Raji (cell line): ENCODE measurements around the gene CANT1.

Experiments
- POLR2A ChIP-seq: IDR thresholded peaks from 2 replicates; pipeline ENCODE4 v1.6.1; 2011; ENCODE audit warnings: low read depth, low read length, control low read depth; ENCODE audit not compliant: insufficient read depth

Gene CANT1

DNA sequence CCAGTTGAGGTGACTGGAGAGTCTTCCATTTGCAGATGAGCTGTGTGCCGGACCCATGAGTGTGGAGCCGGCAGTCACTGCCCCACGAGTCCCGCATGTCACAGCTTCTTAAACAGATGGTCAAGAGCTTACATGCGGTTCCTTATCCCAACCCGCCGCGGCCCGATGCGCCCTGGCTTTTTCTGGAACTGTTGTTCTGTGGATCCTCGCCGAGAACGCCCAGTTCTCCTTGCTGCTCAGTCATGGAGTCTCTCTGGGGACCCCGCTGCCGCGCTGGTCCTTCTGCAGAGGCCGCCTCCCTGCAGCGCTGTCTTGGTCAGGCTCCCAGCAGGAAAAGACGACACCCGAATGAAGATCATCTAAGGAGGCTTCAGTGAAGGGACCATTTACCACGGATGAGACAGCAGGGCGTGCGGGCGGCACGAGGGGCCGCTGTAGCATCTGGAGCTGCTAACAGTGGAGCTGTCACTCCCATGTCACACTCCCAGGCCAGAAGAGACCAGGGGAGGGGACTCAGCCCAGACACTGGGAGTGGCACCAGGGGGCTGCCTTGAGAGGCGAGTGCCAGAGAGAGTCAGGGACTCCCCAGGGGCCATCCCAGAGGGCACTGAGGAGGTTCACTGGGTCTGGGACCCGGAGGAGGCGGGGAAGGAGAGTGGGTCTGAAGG is 19.1 kb downstream of the CANT1 start:
- TF ChIP-seq POLR2A, result no peak

- TF ChIP-seq POLR2A, result no peak
Observed at GRCh38 chr17:78988152-78988551, 21.4 kb downstream of the CANT1 start.

DNA sequence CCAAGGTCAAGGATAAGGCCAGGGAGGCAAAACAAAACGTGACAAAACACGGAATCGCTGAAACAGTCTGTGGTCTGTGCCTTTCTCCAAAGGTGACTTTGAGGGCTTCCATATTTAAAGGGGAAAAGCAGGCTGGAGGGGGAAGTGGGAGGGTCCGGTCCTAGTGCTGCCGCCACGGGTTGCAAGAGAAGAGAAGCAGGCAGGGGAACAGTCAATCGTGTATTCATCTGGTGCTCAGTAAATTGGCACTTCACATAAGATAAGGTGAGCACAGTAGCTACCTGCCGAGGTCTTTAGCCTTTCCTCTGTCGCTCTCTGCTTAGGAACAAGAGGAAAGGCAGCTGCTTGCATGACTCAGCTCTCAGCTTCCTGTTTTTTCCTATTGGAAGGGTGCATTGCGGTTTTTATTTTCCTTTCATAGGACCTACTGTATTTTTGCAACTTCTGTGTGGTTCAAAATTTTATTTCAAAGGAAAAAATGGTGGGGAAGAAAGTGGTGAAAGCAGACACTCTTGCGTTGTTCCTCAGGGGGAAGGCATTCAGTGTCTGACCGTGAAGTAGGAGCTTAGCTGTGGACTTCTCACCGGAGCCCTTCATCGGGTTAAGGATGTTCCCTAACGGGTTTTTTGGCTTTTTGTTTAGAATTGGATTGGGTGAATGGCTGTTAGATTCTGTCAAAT is 22.8 kb downstream of the CANT1 start:
- TF ChIP-seq POLR2A, result no peak

- TF ChIP-seq POLR2A, result no peak
Observed at GRCh38 chr17:78986048-78986648, 23.4 kb downstream of the CANT1 start.

DNA sequence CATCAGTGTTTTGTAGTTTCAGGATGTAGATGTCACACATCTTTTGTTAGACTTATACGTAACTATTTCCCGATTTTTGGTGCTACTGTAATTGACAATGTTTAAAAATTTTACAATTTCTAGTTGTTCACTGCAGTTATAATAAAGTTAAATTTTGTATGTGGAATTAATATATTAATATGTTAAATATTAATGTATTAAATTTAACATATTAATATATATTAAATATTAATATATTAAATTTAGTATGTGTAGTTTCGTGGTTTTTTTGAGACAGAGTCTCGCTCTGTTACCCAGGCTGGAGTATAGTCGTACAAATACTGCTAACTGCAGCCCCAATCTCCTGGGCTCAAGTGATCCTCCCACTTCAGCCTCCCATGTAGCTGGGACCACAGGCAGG is 24.2 kb downstream of the CANT1 start:
- no peak for TF ChIP-seq POLR2A

DNA sequence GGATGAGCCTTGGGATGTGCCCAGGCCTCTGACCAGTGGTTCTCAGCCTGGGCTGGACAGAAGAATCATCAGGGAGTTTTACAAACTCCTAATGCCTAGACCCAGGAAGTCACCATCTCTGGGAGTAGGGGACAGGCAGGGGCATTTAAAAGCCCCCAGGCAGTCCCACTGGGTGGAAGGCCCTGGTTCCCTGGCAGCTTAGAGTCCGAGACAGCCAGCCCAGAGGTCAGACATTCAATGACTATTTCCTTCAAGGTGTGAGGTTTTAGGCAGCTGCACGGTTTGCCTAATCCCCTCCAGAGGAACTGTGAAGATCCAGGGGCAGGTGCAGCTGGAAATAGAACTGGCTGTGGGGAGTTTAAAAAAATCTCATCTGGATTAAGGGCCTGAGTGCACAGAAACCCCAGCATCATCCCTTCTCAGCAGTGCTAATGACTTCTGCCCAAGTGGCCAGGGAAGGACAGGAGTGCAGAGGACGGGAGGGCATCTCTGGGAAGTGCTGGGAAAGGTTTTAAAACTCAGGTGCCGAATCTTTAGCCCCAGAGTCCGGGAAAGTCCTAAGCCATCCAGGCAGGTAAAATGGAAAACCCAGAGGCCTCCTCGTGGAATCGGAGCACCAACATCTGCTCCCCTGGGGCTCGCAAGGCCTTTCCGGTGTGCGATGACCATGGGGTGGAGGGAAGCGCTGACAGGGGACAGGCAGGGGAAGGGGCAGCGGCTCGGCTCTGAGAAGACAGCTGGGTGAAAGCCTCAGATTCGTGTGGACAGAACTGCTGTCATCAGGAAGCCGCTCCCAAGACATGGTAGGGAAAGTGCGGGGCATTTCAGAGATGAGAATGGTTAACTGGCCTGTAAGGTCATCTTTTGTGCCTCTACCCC is 28.3 kb downstream of the CANT1 start:
- no peak for TF ChIP-seq POLR2A

- no peak for TF ChIP-seq POLR2A
Observed at GRCh38 chr17:78980624-78980972, 29.0 kb downstream of the CANT1 start.

- TF ChIP-seq POLR2A, result no peak
Observed at GRCh38 chr17:78979780-78980623, 29.6 kb downstream of the CANT1 start, which contains the start of gene LGALS3BP. LGALS3BP (minus strand) TSS chr17:78979923; CDS start chr17:78977191, 2,732 bp downstream.

DNA sequence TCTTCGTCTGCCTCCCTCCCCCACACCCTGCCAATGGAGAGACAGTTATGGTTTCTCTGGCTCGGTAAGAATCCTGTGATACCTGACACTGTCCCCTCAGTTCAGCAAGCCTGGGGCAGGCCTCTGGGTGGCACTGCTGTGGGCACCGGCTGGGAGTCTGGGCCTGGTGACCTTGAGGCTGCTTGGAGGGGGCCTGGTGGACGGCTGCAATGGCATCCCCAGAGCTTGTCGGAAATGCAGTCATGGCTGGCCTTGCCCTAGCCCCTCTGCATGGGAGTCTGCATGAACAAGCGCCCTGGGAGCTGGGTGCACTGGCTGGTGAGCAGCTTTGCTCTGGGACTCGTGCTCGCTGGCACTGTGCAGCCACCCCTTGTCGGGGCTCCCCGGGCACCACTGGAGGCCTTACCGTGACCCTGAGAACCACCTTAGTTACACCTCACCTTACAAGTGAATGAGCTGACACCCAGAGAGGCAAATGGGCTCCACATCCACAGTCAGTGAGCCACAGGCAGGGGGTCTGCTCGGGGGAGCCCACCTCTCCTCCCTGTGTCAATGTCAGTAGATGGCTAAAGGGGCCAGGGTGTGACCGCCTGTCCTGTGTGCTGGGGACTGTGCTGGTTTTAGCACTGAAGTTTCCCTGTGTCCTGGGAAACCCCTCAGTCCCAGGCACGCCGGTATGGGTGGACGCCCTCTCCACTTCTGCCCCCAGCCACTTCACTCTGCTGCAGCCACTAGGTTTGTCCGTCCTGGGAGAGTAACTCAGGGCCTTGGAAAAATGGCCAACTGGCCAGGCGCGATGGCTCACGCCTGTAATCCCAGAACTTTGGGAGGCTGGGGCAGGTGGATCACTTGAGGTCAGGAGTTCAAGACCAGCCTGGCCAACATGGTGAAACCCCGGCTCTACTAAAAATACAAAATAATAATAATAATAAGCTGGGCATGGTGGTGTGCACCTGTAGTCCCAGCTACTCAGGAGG is 31.3 kb downstream of the CANT1 start:
- no peak for TF ChIP-seq POLR2A

- TF ChIP-seq POLR2A, result no peak
Observed at GRCh38 chr17:78977681-78977943, 32.0 kb downstream of the CANT1 start.

GRCh38 chr17:78976907-78977680 is 32.5 kb downstream of the CANT1 start:
- TF ChIP-seq POLR2A, result no peak

DNA sequence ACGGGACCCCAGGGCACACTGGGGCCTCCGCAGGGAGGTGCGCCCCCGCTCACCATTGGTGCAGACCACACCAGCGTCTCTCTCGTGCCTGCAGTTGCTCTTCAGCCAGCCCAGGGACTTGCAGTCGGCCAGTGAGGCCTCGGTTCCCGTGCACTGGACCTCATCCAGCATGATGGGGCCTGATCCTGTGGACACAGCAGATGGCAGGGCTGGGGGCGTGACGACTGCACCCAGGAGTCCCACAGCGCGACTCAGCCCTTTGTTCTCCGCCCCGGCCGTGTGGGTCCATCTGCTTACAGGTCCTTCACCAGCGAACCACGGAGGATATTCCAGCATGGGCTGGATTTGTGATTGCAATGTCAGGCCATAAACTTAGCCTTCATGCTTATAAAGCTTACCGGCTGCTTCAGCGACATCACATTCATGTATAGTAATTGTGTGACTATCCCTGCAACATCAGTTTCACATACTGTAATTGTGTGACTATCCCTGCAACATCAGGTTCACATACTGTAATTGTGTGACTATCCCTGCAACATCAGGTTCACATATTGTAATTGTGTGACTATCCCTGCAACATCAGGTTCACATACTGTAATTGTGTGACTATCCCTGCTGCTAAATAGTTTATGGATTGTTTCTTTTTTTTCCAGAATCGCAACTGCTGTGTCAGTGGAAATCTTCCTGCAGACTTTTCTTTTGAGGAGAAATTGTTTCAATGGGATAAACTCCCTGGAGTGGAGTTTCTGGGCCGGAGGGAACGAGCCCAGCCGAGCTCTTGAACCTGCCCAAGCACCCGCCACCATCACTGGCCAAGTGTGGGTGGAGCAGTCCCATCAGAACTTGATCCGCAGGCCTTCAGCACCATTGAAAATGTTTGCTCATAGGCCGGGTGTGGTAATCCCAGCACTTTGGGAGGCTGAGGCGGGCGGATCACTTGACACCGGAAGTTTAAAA is 34.7 kb downstream of the CANT1 start:
- TF ChIP-seq POLR2A, result no peak
